Measurements from ENCODE around the gene ADAT1.

DNA sequence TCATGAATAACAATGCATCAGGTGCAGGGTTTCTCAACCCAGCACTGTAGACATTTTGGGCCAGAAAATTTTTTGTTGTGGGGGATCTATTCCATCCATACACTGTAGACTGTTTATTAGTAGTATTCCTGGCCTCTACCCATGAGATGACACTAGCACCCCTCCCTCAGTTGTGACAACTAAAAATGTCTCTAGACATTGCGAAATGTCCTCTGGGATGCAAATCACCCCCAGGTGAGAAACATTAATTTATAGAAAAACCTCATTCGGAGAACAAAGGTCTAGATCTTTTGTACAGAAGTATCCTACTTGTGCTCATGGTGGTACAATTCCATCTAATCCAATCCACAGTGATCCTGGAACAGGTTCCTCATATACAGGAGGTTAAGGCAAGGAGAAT lies 4.3 kb downstream of the ADAT1 start:
- TF ChIP-seq, protein P1, sequence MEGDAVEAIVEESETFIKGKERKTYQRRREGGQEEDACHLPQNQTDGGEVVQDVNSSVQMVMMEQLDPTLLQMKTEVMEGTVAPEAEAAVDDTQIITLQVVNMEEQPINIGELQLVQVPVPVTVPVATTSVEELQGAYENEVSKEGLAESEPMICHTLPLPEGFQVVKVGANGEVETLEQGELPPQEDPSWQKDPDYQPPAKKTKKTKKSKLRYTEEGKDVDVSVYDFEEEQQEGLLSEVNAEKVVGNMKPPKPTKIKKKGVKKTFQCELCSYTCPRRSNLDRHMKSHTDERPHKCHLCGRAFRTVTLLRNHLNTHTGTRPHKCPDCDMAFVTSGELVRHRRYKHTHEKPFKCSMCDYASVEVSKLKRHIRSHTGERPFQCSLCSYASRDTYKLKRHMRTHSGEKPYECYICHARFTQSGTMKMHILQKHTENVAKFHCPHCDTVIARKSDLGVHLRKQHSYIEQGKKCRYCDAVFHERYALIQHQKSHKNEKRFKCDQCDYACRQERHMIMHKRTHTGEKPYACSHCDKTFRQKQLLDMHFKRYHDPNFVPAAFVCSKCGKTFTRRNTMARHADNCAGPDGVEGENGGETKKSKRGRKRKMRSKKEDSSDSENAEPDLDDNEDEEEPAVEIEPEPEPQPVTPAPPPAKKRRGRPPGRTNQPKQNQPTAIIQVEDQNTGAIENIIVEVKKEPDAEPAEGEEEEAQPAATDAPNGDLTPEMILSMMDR (IDR thresholded peaks at IDR 0.05) = no peak
- TF ChIP-seq POLR2A (IDR thresholded peaks at IDR 0.05) = no peak
